Coronary artery (tissue), 2 donors: ENCODE results near the gene TEX2.

Source experiments
- DNase-seq: peaks from one replicate; pipeline ENCODE4 v3.0.0-alpha.2; 2017; ENCODE audit warnings: low spot score
- H3K27ac ChIP-seq, 2 donors: fragments of 200-600 bp; sonication (generic); one replicate each; pipeline ENCODE4 v1.5.1; 2016 to 2019
- H3K4me3 ChIP-seq: fragments of 200-600 bp; sonication (generic); 2 replicates; pipeline ENCODE4 v1.5.1; 2016; ENCODE audit warnings: mild to moderate bottlenecking, moderate library complexity
- TF ChIP-seq, protein P1 (sequence below): fragments of 200-600 bp; sonication (generic); IDR thresholded peaks from one replicate; pipeline ENCODE4 v1.5.1; 2019; ENCODE audit warnings: antibody characterized with exemption

Gene TEX2

DNA sequence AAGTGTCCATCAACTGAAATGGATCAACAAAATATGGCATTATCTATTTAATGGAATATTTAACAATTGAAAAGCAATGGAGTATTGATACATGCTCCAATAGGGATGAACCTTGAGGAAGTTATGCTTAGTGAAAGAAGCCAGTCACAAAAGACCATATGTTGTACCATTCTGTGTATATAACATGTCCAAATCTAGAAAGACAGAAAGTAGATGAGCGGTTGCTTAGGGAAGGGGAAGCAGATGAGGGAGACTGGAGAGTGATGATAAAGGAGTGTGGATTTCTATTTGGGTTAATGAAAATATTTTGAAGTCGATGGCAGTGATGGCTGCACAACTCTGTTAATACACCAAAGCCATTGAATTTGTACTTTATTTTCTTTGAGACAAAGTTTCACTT is 124.6 kb downstream of the TEX2 start:
- Histone ChIP-seq H3K27ac (no peak overlapping the region), H3K4me3 (no peak overlapping the region)
- TF ChIP-seq, protein P1, sequence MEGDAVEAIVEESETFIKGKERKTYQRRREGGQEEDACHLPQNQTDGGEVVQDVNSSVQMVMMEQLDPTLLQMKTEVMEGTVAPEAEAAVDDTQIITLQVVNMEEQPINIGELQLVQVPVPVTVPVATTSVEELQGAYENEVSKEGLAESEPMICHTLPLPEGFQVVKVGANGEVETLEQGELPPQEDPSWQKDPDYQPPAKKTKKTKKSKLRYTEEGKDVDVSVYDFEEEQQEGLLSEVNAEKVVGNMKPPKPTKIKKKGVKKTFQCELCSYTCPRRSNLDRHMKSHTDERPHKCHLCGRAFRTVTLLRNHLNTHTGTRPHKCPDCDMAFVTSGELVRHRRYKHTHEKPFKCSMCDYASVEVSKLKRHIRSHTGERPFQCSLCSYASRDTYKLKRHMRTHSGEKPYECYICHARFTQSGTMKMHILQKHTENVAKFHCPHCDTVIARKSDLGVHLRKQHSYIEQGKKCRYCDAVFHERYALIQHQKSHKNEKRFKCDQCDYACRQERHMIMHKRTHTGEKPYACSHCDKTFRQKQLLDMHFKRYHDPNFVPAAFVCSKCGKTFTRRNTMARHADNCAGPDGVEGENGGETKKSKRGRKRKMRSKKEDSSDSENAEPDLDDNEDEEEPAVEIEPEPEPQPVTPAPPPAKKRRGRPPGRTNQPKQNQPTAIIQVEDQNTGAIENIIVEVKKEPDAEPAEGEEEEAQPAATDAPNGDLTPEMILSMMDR, result no peak
- no peak for DNase-seq

- H3K27ac ChIP-seq, result no peak overlapping the region
- no peak overlapping the region for H3K4me3 ChIP-seq
- DNase-seq, result no peak
- TF ChIP-seq, protein P1, result no peak
Observed at GRCh38 chr17:64135000-64135399, 128.1 kb downstream of the TEX2 start.

GRCh38 chr17:64134216-64134970 is 128.7 kb downstream of the TEX2 start:
- TF ChIP-seq, protein P1, result no peak
- no peak for DNase-seq
- H3K27ac ChIP-seq, result no peak overlapping the region
- no peak overlapping the region for H3K4me3 ChIP-seq

DNA sequence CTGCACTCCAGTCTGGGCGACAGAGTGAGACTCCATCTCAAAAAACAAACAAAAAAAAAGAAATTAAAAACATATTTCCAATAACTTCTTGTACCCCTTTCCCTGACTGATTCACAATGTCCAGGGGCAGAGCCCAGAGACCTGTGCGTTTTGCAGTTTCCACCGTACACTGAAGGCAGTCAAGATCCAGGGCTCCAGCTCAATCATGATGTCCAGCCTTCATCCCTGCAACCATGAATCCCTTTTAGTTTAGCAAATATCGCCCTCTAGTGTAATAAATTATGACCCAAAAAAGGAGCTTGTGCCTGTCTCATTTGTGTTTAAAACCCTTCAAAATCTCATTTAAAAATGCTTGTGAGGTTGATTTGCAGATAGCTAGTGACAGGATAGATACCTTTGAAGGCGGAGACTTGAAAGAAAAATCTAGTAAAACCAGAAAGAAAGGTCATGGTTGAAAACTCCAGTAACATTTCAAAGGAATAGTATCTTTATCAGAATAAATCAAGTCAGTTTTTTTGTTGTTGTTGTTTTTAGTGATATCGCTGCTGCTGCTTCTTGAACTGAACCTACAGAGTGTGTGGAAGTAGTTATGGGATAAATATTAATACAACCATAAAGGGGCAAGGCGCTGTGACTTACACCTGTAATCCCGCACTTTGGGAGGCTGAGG is 129.4 kb downstream of the TEX2 start:
- Histone ChIP-seq H3K27ac (no peak overlapping the region), H3K4me3 (no peak overlapping the region)
- TF ChIP-seq, protein P1, result peak; percentile 34
- no peak for DNase-seq

GRCh38 chr17:64131606-64132270 is 131.3 kb downstream of the TEX2 start:
- Histone ChIP-seq H3K27ac (peak overlapping the region in 1 of 2 donors; percentile 98), H3K4me3 (no peak overlapping the region)
- TF ChIP-seq, protein P1, result no peak
- DNase-seq, result no peak

DNA sequence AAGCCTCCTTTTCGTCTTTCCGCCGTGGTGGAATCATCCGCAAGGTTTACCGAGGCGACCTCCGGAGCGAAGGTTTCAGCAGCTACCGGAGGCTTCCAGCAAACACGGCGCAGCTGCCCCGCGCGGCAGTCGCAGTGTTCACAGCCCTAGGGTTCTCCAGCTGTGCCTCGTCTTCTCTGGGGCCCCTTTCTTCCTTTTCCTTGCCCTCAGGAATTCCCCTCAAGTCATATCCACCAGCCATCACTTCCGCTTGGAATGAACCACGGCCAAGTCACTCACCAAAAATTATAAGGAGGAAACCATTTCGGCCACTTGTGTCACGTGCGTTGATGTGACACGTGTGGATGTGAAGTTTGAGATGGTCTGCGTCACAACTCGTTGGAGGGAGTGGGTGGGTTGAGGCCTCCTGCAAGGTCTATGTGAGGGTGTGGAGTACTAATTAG is 132.5 kb downstream of the TEX2 start:
- DNase-seq, result peak; percentile 82

More for the DNA sequence above, 132.5 kb downstream of the TEX2 start:
- H3K4me3 ChIP-seq, result peak overlapping the region; percentile 90
- H3K27ac ChIP-seq, result peak overlapping the region; percentile 97 to 98
- TF ChIP-seq, protein P1, result no peak
